Lung (tissue), 12 donors: Measurements from ENCODE around the gene ANKUB1. TPM values are rescaled to one million over a fixed set of nuclear protein-coding genes. Genes with fewer than 3 reads are reported as not detected.

Source experiments
- ATAC-seq: fragments of 200-7000 bp; cut with Tn5 transposase; one replicate; pipeline ENCODE4 v1.9.1; 2020; ENCODE audit warnings: moderate number of reproducible peaks; ENCODE audit not compliant: insufficient read depth, low FRiP score
- DNase-seq, 3 donors: peaks; one replicate each; pipeline ENCODE4 v3.0.0-alpha.2; 2013 to 2017
- H3K27ac ChIP-seq, 2 donors: one replicate each; pipeline ENCODE4 v1.5.1; 2013; ENCODE audit warnings: mild to moderate bottlenecking in 2 of 2, moderate library complexity in 2 of 2, control low read depth in 1 of 2, inconsistent platforms in 1 of 2, low read depth in 1 of 2, low read length in 1 of 2
- H3K27me3 ChIP-seq, 3 donors: one replicate each; pipeline ENCODE4 v1.5.1; 2013; ENCODE audit warnings: low read length in 2 of 3; ENCODE audit not compliant: control insufficient read depth in 3 of 3, insufficient read depth in 3 of 3
- H3K36me3 ChIP-seq, 4 donors: one replicate each; pipeline ENCODE4 v1.5.1; 2013; ENCODE audit warnings: low read length in 4 of 4, mild to moderate bottlenecking in 1 of 4, moderate library complexity in 1 of 4; ENCODE audit not compliant: control insufficient read depth in 4 of 4, insufficient read depth in 4 of 4
- H3K4me1 ChIP-seq, 5 donors: one replicate each; pipeline ENCODE4 v1.5.1; 2013; ENCODE audit warnings: low read length in 5 of 5, mild to moderate bottlenecking in 2 of 5, moderate library complexity in 1 of 5; ENCODE audit not compliant: control insufficient read depth in 5 of 5, insufficient read depth in 5 of 5
- H3K4me3 ChIP-seq: one replicate; pipeline ENCODE4 v1.5.1; 2013; ENCODE audit warnings: mild to moderate bottlenecking, control low read depth, moderate library complexity
- H3K9ac ChIP-seq, 2 donors: one replicate each; pipeline ENCODE4 v1.5.1; 2013; ENCODE audit warnings: low read length in 2 of 2, control low read depth in 1 of 2; ENCODE audit not compliant: insufficient read depth in 1 of 2
- H3K9me3 ChIP-seq, 4 donors: one replicate each; pipeline ENCODE4 v1.5.1; 2013; ENCODE audit warnings: low read length in 3 of 4, mild to moderate bottlenecking in 1 of 4, moderate library complexity in 1 of 4; ENCODE audit not compliant: control insufficient read depth in 4 of 4, insufficient read depth in 3 of 4
- CTCF ChIP-seq: IDR thresholded peaks from 2 replicates; pipeline ENCODE4 v1.5.1; 2012; ENCODE audit warnings: mild to moderate bottlenecking; ENCODE audit errors: control extremely low read depth, extremely low read depth
- WGBS, 2 donors: extraction: QIAGEN DNeasy Blood & Tissue Kit; methylation state at CpG; one replicate each; pipeline ENCODE4 v1.1.7; 2013; 5-methylcytosine and 5-hydroxymethylcytosine counted together
- polyA plus RNA-seq, 2 donors: library from polyadenylated mRNA; stranded (reverse); fragments of 200-250 nt; gene quantifications; one replicate each; pipeline ENCODE4 v1.2.1, GENCODE V29; 2013
- total RNA-seq, 2 donors: library from RNA; depleted of rRNA in 1 of 2; stranded (reverse); fragments of >200 nt in 1 of 2; gene quantifications; one replicate each; pipeline ENCODE4 v1.2.1, GENCODE V29; 2014 to 2021
- donor health status: control.
- donor health status: control.
- donor health status: Bipolar disorder and iron deficiency.
- donor health status: healthy.
- donor health status: DM: yes; HTN: yes; CAD: no.

ANKUB1 gene
- total and polyA plus RNA-seq, 4 donors = 1.3 to 6.7 (median 2.4) TPM

DNA sequence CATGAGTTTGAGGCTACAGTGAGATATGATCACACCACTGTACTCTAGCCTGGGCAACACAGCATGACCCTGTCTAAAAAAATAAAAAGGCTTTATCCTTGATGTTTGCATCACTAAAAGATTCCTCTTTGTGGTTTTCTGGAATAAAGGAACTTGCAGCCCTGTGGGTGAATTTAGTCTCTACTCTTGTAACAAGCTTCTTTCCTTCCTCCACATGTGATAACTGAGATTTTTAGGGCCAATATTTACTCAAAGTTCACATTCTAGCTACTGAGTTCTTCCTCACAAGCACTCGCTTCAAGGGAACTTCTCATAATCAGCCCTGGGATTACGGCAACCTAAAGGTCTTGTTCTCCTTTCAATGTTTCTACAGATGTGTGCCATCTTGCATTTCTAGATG, 64.7 kb downstream of the ANKUB1 start:
- H3K36me3 ChIP-seq = peaks cover 0 to 2% (median 0%) of the 10 kb centered on the region in 4 donors
- 41 to 74% methylated on average over 2 of the region's 2 CpGs for WGBS, 2 donors
- H3K4me1 ChIP-seq = peaks cover 0 to 2% (median 0%) of the 10 kb centered on the region in 5 donors
- no peak for TF ChIP-seq CTCF
- no peaks in the 10 kb centered on the region for H3K27me3 ChIP-seq
- H3K9me3 ChIP-seq = no peaks in the 10 kb centered on the region
- no peak for ATAC-seq
- no peak overlapping the region for H3K27ac ChIP-seq
- no peak overlapping the region for H3K4me3 ChIP-seq
- no peak for DNase-seq
- no peak overlapping the region for H3K9ac ChIP-seq

GRCh38 chr3:149726716-149727407, 65.5 kb downstream of the ANKUB1 start:
- DNase-seq (no peak), ATAC-seq (no peak)
- H3K4me1 ChIP-seq = peaks cover 0 to 2% (median 0%) of the 10 kb centered on the region in 5 donors
- no peak overlapping the region for H3K4me3 ChIP-seq
- H3K9ac ChIP-seq = no peak overlapping the region
- no peaks in the 10 kb centered on the region for H3K9me3 ChIP-seq
- no peaks in the 10 kb centered on the region for H3K27me3 ChIP-seq
- 79 to 83% methylated on average over 2 of the region's 2 CpGs for WGBS, 2 donors
- H3K36me3 ChIP-seq = peaks cover 0 to 2% (median 0%) of the 10 kb centered on the region in 4 donors
- no peak overlapping the region for H3K27ac ChIP-seq
- TF ChIP-seq CTCF = no peak

GRCh38 chr3:149723781-149724180, 68.6 kb downstream of the ANKUB1 start:
- Histone ChIP-seq H3K9me3 (no peaks in the 10 kb centered on the region), H3K36me3 (peaks cover 0 to 2% (median 0%) of the 10 kb centered on the region in 4 donors), H3K27ac (no peak overlapping the region), H3K4me1 (peaks cover 0 to 2% (median 0%) of the 10 kb centered on the region in 5 donors), H3K4me3 (no peak overlapping the region), H3K9ac (no peak overlapping the region), H3K27me3 (no peaks in the 10 kb centered on the region)
- DNase-seq (no peak), ATAC-seq (no peak)
- TF ChIP-seq CTCF = no peak

DNA sequence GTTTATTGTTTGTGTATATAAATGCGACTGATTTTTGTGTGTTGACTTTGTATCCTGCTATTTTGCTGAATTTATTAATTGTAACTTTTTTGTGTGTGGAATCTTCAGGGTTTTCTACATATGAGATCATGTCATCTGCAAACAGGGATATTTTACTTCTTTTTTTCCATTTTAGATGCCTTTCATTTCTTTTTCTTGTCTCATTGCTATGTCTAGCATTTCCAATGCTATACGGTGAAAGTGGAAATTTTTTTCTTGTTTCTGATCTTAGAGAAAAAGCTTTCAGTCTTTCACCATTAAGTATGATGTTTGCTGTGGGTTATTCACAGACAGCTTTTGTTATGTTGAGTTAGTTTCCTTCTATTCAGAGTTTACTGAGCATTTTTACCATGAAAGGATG, 71.4 kb downstream of the ANKUB1 start:
- H3K9ac ChIP-seq = no peak overlapping the region
- no peaks in the 10 kb centered on the region for H3K27me3 ChIP-seq
- DNase-seq (no peak), ATAC-seq (no peak)
- H3K4me3 ChIP-seq = no peak overlapping the region
- no peak for TF ChIP-seq CTCF
- no peaks in the 10 kb centered on the region for H3K9me3 ChIP-seq
- no peak overlapping the region for H3K27ac ChIP-seq
- H3K36me3 ChIP-seq = peaks cover 0 to 2% (median 0%) of the 10 kb centered on the region in 4 donors
- H3K4me1 ChIP-seq = peaks cover 0 to 3% (median 0%) of the 10 kb centered on the region in 5 donors
- 97 to 100% methylated on average over 2 of the region's 2 CpGs for WGBS, 2 donors
